ENCODE data around the gene ASPDH. TPM values are rescaled to one million over a fixed set of nuclear protein-coding genes. Genes with fewer than 3 reads are reported as not detected.

The ASPDH gene
- total RNA-seq (2022) (not detected in 2 replicates), Bru-seq, nascent RNA (percentile 14 among the genes with signal in this experiment), BruChase-seq, experiment 1, labeled RNA remaining after a 2-hour chase (not detected), BruChase-seq, experiment 2, labeled RNA remaining after a 6-hour chase (not detected)
- long read RNA-seq, partial matches to known transcripts: 0 of 1 reads
- long read RNA-seq, other reads (novel, unspliced or antisense): 0 of 1 reads

- Mint-ChIP-seq H3K4me1 (ENCODE audit: low read depth, unreplicated experiment) (peaks cover 7% of the 10 kb centered on the region), H3K27me3 (ENCODE audit: insufficient read depth, unreplicated experiment) (no peaks in the 10 kb centered on the region), H3K9me3 (ENCODE audit: unreplicated experiment) (no peaks in the 10 kb centered on the region), H3K36me3 (ENCODE audit: insufficient read depth, unreplicated experiment) (peaks cover 12% of the 10 kb centered on the region), H3K4me3 (ENCODE audit: unreplicated experiment) (peak within 1 kb of the TSS; percentile 23), H3K27ac (ENCODE audit: unreplicated experiment) (peak within 1 kb of the TSS; percentile 55)
- intact Hi-C loops (cut with micrococcal nuclease; ENCODE audit: unreplicated experiment): no loop called here
- ChIA-PET CTCF (no interaction called here), POLR2A (no interaction called here)
- DNase-seq: no peak
- Histone ChIP-seq H3K36me3 (ENCODE audit: control insufficient read depth, insufficient read depth, low read length) (no peaks in the 10 kb centered on the region), H3K9me3 (no peaks in the 10 kb centered on the region), H3K4me3 (ENCODE audit: low read depth, low read length) (no peak within 1 kb of the TSS), H3K27me3 (replicated peaks; ENCODE audit: control insufficient read depth, insufficient read depth, low read length) (no peaks in the 10 kb centered on the region), H3K4me1 (peaks cover 4% of the 10 kb centered on the region; the same call in 1 of the 2 replicates)
- no TSS peak for BruUV-seq (replicated peaks)
- TF ChIP-seq CTCF (IDR thresholded peaks at IDR 0.05; ENCODE audit: insufficient read depth in 1 of 2, low read depth in 1 of 2, low read length in 1 of 2, severe bottlenecking in 1 of 2, unreplicated experiment in 1 of 2): no peak
These were observed at the start of gene ASPDH for GRCh38 chr19:50513746-50514345. Gene ASPDH (minus strand): TSS chr19:50513913. CDS start chr19:50513823, 90 bp downstream.

GRCh38 chr19:50562996-50563395 is 49.3 kb upstream of the ASPDH start:
- Mint-ChIP-seq H3K4me1 (ENCODE audit: low read depth, unreplicated experiment) (no peaks in the 10 kb centered on the region), H3K27me3 (ENCODE audit: insufficient read depth, unreplicated experiment) (peaks cover 36% of the 10 kb centered on the region)

DNA sequence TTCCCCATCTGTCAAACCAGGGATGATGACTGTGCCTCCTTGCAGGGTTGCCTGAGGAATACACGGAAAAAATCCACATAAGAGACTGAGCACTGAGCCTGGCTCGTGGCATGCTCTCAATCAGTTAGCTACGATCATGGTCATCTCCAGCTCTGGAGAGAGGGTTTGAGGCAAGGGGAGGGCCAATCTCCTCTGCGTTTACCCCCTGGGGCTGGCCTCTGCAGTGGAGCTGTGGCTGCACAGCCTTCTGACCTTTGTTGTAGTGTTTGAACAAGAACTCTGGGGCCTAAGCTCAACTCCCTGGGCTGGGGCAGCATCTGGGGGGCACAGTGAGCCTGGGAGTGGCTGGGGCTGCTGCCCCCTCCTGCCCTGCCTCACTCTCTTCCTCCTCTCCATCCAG is 48.6 kb upstream of the ASPDH start:
- H3K36me3 Mint-ChIP-seq (ENCODE audit: insufficient read depth, unreplicated experiment): no peaks in the 10 kb centered on the region
- H3K4me1 Mint-ChIP-seq (ENCODE audit: low read depth, unreplicated experiment): no peaks in the 10 kb centered on the region
- ChIA-PET CTCF (no interaction called here), POLR2A (no interaction called here)
- DNase-seq: no peak
- Histone ChIP-seq H3K36me3 (ENCODE audit: control insufficient read depth, insufficient read depth, low read length) (no peaks in the 10 kb centered on the region), H3K4me3 (ENCODE audit: low read depth, low read length) (no peak overlapping the region), H3K4me1 (peaks cover 1% of the 10 kb centered on the region), H3K9me3 (no peaks in the 10 kb centered on the region), H3K27me3 (replicated peaks; ENCODE audit: control insufficient read depth, insufficient read depth, low read length) (no peaks in the 10 kb centered on the region; the same call in 1 of the 2 replicates)
- intact Hi-C loops (cut with micrococcal nuclease; ENCODE audit: unreplicated experiment): no loop called here
- BruUV-seq (replicated peaks): no TSS peak
- no peak overlapping the region for H3K27ac Mint-ChIP-seq (ENCODE audit: unreplicated experiment)
- no peak for TF ChIP-seq CTCF (IDR thresholded peaks at IDR 0.05; ENCODE audit: insufficient read depth in 1 of 2, low read depth in 1 of 2, low read length in 1 of 2, severe bottlenecking in 1 of 2, unreplicated experiment in 1 of 2)
- no peak overlapping the region for H3K4me3 Mint-ChIP-seq (ENCODE audit: unreplicated experiment)
- peaks cover 36% of the 10 kb centered on the region for H3K27me3 Mint-ChIP-seq (ENCODE audit: insufficient read depth, unreplicated experiment)
- H3K9me3 Mint-ChIP-seq (ENCODE audit: unreplicated experiment): no peaks in the 10 kb centered on the region

More at GRCh38 chr19:50562996-50563395, 49.3 kb upstream of the ASPDH start:
- H3K4me1 ChIP-seq: no peaks in the 10 kb centered on the region
- H3K9me3 ChIP-seq: no peaks in the 10 kb centered on the region
- H3K36me3 Mint-ChIP-seq (ENCODE audit: insufficient read depth, unreplicated experiment): no peaks in the 10 kb centered on the region
- no peak for DNase-seq
- H3K27me3 ChIP-seq (replicated peaks; ENCODE audit: control insufficient read depth, insufficient read depth, low read length): no peaks in the 10 kb centered on the region; the same call in 1 of the 2 replicates
- H3K4me3 ChIP-seq (ENCODE audit: low read depth, low read length): no peak overlapping the region
- H3K27ac Mint-ChIP-seq (ENCODE audit: unreplicated experiment): no peak overlapping the region
- H3K36me3 ChIP-seq (ENCODE audit: control insufficient read depth, insufficient read depth, low read length): no peaks in the 10 kb centered on the region
- intact Hi-C loops (cut with micrococcal nuclease; ENCODE audit: unreplicated experiment): no loop called here
- TF ChIP-seq CTCF (IDR thresholded peaks at IDR 0.05; ENCODE audit: insufficient read depth in 1 of 2, low read depth in 1 of 2, low read length in 1 of 2, severe bottlenecking in 1 of 2, unreplicated experiment in 1 of 2): no peak
- H3K9me3 Mint-ChIP-seq (ENCODE audit: unreplicated experiment): no peaks in the 10 kb centered on the region
- no TSS peak for BruUV-seq (replicated peaks)
- ChIA-PET CTCF (no interaction called here), POLR2A (no interaction called here)
- no peak overlapping the region for H3K4me3 Mint-ChIP-seq (ENCODE audit: unreplicated experiment)
